Fibroblast of lung (primary cell): Measurements from ENCODE around the gene STOM. TPM values are rescaled to one million over a fixed set of nuclear protein-coding genes. Genes with fewer than 3 reads are reported as not detected.

Experiments
- DNase-seq, 2 donors: peaks; one replicate each; pipeline versions ENCODE4 v3.0.0 to v3.0.0-alpha.2; 2010; ENCODE audit warnings: low read depth in 2 of 2
- H2AFZ ChIP-seq: 2 replicates; pipeline ENCODE4 v1.5.1; 2012; ENCODE audit warnings: low read length, control low read depth, inconsistent platforms
- H3K27ac ChIP-seq: 2 replicates; pipeline ENCODE4 v1.5.1; 2011; ENCODE audit warnings: low read length, control low read depth; ENCODE audit not compliant: insufficient read depth
- H3K27me3 ChIP-seq: 2 replicates; pipeline ENCODE4 v1.5.1; 2011; ENCODE audit warnings: mild to moderate bottlenecking, low read length; ENCODE audit not compliant: control insufficient read depth, insufficient read depth
- H3K36me3 ChIP-seq: 2 replicates; pipeline ENCODE4 v1.5.1; 2011; ENCODE audit warnings: low read length; ENCODE audit not compliant: control insufficient read depth, insufficient read depth
- H3K4me1 ChIP-seq: 2 replicates; pipeline ENCODE4 v1.5.1; 2011; ENCODE audit warnings: low read length; ENCODE audit not compliant: control insufficient read depth, insufficient read depth; ENCODE audit errors: extremely low read depth
- H3K4me2 ChIP-seq: 2 replicates; pipeline ENCODE4 v1.5.1; 2011; ENCODE audit warnings: low read length, control low read depth; ENCODE audit not compliant: insufficient read depth; ENCODE audit errors: extremely low read depth
- H3K4me3 ChIP-seq, 4 experiments: fragments of 200-600 bp in 1 of 4; sonication (generic) in 1 of 4; replicated peaks in 1 of 4; 2 replicates each; pipeline ENCODE4 v1.5.1; 2011 to 2016; ENCODE audit warnings: low read length in 4 of 4, low read depth in 3 of 4, mild to moderate bottlenecking in 3 of 4, control low read depth in 2 of 4, inconsistent platforms in 1 of 4, mixed read lengths in 1 of 4; ENCODE audit not compliant: insufficient read depth in 1 of 4; ENCODE audit errors: control extremely low read depth in 1 of 4
- H3K79me2 ChIP-seq: 2 replicates; pipeline ENCODE4 v1.5.1; 2012; ENCODE audit warnings: mild to moderate bottlenecking, low read length, inconsistent platforms; ENCODE audit not compliant: control insufficient read depth, insufficient read depth
- H3K9ac ChIP-seq: 2 replicates; pipeline ENCODE4 v1.5.1; 2011; ENCODE audit warnings: mild to moderate bottlenecking, low read length, control low read depth; ENCODE audit not compliant: insufficient read depth
- H3K9me3 ChIP-seq: 2 replicates; pipeline ENCODE4 v1.5.1; 2012; ENCODE audit warnings: low read depth, low read length; ENCODE audit not compliant: control insufficient read depth, insufficient read depth
- H4K20me1 ChIP-seq: 2 replicates; pipeline ENCODE4 v1.5.1; 2011; ENCODE audit warnings: low read length; ENCODE audit not compliant: control insufficient read depth, insufficient read depth; ENCODE audit errors: extremely low read depth
- EZH2 ChIP-seq: IDR thresholded peaks from 2 replicates; pipeline ENCODE4 v1.5.1; 2012; ENCODE audit warnings: low read length, control low read depth, mild to moderate bottlenecking; ENCODE audit errors: missing control alignments
- polyA plus RNA-seq, 2 donors: library from polyadenylated mRNA; depleted of rRNA in 1 of 2; stranded (reverse) in 1 of 2; unstranded in 1 of 2; fragments of >200 nt; gene quantifications; 2 replicates each; pipeline ENCODE4 v1.2.1, GENCODE V29; 2011 to 2012; ENCODE audit warnings: missing spikeins in 1 of 2
- total RNA-seq: library from RNA; depleted of rRNA; stranded (reverse); fragments of >200 nt; gene quantifications from 2 replicates; pipeline ENCODE4 v1.2.1, GENCODE V29; 2014
- TF ChIP-seq, protein P1 (sequence below), 2 donors: IDR thresholded peaks in 1 of 2; conservative IDR thresholded peaks in 1 of 2; 1 replicate in 1 of 2; 2 replicates in 1 of 2; pipeline ENCODE4 v1.5.1; 2011 to 2012; ENCODE audit warnings: low read length in 2 of 2, control low read depth in 1 of 2, inconsistent platforms in 1 of 2, low read depth in 1 of 2, mild to moderate bottlenecking in 1 of 2

STOM gene
- total and polyA plus RNA-seq, 2 donors (not counting 1 experiment from before 2014, with no cell fraction given), result 248 to 536 TPM

DNA sequence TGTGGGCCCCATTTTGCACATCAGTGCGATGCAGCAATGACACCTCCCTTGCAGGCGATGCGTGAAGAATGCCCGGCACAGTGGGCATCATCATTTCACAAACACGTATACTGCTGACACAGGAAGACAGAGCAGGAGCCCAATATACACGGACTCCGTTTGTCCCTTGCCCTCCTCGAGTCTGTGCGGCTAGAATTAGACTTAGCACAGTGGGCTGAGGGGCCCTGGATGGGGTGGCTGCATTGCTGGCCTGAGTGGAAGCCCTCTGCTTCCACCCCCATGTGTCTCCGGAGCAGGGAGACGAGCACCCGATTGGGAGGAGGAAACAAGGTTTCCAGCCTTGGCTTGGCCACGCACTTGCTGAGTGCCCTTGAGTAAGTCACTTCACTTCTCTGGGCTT lies 61.3 kb downstream of the STOM start:
- peaks cover 34% of the 10 kb centered on the region for H3K36me3 ChIP-seq
- H3K9me3 ChIP-seq, result no peaks in the 10 kb centered on the region
- no peak overlapping the region for H3K9ac ChIP-seq
- DNase-seq, result no peak
- H2AFZ ChIP-seq, result no peak overlapping the region
- no peak overlapping the region for H3K27ac ChIP-seq
- H3K4me1 ChIP-seq, result no peaks in the 10 kb centered on the region
- H4K20me1 ChIP-seq, result no peaks in the 10 kb centered on the region
- no peak for TF ChIP-seq EZH2
- TF ChIP-seq, protein P1, sequence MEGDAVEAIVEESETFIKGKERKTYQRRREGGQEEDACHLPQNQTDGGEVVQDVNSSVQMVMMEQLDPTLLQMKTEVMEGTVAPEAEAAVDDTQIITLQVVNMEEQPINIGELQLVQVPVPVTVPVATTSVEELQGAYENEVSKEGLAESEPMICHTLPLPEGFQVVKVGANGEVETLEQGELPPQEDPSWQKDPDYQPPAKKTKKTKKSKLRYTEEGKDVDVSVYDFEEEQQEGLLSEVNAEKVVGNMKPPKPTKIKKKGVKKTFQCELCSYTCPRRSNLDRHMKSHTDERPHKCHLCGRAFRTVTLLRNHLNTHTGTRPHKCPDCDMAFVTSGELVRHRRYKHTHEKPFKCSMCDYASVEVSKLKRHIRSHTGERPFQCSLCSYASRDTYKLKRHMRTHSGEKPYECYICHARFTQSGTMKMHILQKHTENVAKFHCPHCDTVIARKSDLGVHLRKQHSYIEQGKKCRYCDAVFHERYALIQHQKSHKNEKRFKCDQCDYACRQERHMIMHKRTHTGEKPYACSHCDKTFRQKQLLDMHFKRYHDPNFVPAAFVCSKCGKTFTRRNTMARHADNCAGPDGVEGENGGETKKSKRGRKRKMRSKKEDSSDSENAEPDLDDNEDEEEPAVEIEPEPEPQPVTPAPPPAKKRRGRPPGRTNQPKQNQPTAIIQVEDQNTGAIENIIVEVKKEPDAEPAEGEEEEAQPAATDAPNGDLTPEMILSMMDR (conservative IDR thresholded peaks at IDR 0.05 in 1 of 2, IDR thresholded peaks at IDR 0.05 in 1 of 2; ENCODE audit: low read depth in 1 of 2, low read length in 2 of 2), result no peak
- H3K27me3 ChIP-seq, result no peaks in the 10 kb centered on the region
- H3K4me3 ChIP-seq, result no peak overlapping the region
- no peak overlapping the region for H3K4me2 ChIP-seq
- no peaks in the 10 kb centered on the region for H3K79me2 ChIP-seq

DNA sequence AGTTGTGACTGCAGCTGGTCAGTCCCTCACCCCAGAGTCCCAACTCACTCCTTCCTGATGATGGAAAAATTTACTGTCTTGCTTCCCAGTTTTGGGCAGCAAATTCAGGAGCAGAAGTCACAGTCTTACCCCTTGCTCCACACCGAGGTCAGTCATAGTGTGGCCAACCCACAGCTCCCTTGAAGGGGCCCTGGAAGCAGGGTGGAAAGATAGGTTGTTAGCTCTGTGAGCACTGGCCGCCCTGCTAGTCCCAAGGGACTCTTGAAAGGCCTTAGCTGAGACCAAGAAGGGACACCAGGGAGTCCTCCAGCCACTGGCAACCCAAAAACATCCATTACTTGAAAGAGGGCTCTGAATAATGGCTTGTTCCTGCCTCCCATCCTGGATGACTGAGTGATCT lies 62.1 kb downstream of the STOM start:
- H3K36me3 ChIP-seq, result peaks cover 33% of the 10 kb centered on the region
- no peak for DNase-seq
- no peak for TF ChIP-seq EZH2
- TF ChIP-seq, protein P1 (conservative IDR thresholded peaks at IDR 0.05 in 1 of 2, IDR thresholded peaks at IDR 0.05 in 1 of 2; ENCODE audit: low read depth in 1 of 2, low read length in 2 of 2), result no peak

DNA sequence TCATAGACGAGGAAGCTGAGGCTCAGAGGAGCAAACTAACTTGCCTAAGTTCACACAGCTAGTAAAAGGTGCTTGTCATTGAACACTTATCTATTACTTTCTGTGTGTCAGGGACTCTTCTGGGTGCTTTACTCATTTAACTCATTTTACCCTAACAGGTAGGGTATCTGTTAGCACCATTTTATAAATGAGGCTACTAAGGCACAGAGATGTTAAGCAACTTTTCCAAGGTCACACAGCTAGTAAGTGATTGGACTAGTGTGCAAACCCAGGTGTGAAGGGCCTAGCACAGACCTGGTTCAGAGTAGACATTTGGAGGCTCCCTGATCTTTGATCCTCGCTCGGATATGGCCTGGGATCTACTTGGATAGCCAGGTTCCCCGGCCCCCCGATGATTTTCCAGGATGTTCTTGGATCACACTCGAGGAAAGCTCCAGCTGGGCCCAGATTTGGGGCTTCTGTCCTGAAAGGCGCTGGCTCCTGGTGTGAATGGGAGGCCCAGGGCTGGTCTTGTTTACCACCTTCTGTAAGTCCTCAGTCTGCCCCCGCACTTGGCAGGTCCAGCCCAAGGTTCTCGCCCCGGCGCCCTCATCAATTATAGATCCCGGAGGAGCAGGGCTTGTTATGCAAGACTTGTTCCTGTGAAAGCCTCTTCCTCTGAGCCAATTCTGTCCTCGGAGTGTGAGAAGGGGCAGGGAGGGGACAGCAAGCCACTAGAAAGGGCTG lies 64.6 kb downstream of the STOM start:
- TF ChIP-seq, protein P1 (conservative IDR thresholded peaks at IDR 0.05 in 1 of 2, IDR thresholded peaks at IDR 0.05 in 1 of 2; ENCODE audit: low read depth in 1 of 2, low read length in 2 of 2), result no peak
- TF ChIP-seq EZH2, result no peak
- H3K36me3 ChIP-seq, result peaks cover 31% of the 10 kb centered on the region
- no peak overlapping the region for H3K9ac ChIP-seq

More for the DNA sequence above, 62.1 kb downstream of the STOM start:
- no peak overlapping the region for H3K4me2 ChIP-seq
- H3K79me2 ChIP-seq, result no peaks in the 10 kb centered on the region
- H3K9ac ChIP-seq, result no peak overlapping the region
- no peaks in the 10 kb centered on the region for H3K27me3 ChIP-seq
- no peak overlapping the region for H2AFZ ChIP-seq
- H4K20me1 ChIP-seq, result no peaks in the 10 kb centered on the region
- H3K27ac ChIP-seq, result no peak overlapping the region
- H3K9me3 ChIP-seq, result no peaks in the 10 kb centered on the region
- no peak overlapping the region for H3K4me3 ChIP-seq
- H3K4me1 ChIP-seq, result no peaks in the 10 kb centered on the region

More for the DNA sequence above, 64.6 kb downstream of the STOM start:
- Histone ChIP-seq H3K27ac (no peak overlapping the region), H2AFZ (no peak overlapping the region), H3K27me3 (no peaks in the 10 kb centered on the region), H4K20me1 (no peaks in the 10 kb centered on the region), H3K4me2 (no peak overlapping the region), H3K79me2 (no peaks in the 10 kb centered on the region), H3K4me3 (no peak overlapping the region), H3K4me1 (no peaks in the 10 kb centered on the region), H3K9me3 (no peaks in the 10 kb centered on the region)
- no peak for DNase-seq
